Glutamatergic neuron (in vitro differentiated cells): ENCODE results near the gene MAP2K6. TPM values are rescaled to one million over a fixed set of nuclear protein-coding genes. Genes with fewer than 3 reads are reported as not detected.

Experiments used
- DNase-seq: peaks from one replicate; pipeline ENCODE4 v3.0.0; 2022
- H3K27ac Mint-ChIP-seq: one replicate; pipeline ENCODE4 v1.8.0; 2020; ENCODE audit warnings: mild to moderate bottlenecking, mixed read lengths, inconsistent platforms; ENCODE audit not compliant: unreplicated experiment
- H3K27me3 Mint-ChIP-seq: one replicate; pipeline ENCODE4 v1.8.0; 2020; ENCODE audit warnings: mild to moderate bottlenecking, moderate library complexity, mixed read lengths, inconsistent platforms; ENCODE audit not compliant: unreplicated experiment
- H3K36me3 Mint-ChIP-seq: one replicate; pipeline ENCODE4 v1.8.0; 2020; ENCODE audit warnings: mild to moderate bottlenecking, mixed read lengths, inconsistent platforms; ENCODE audit not compliant: unreplicated experiment
- H3K4me1 Mint-ChIP-seq: one replicate; pipeline ENCODE4 v1.8.0; 2020; ENCODE audit warnings: mild to moderate bottlenecking, low read depth, mixed read lengths, inconsistent platforms; ENCODE audit not compliant: unreplicated experiment
- H3K4me3 Mint-ChIP-seq: one replicate; pipeline ENCODE4 v1.8.0; 2020; ENCODE audit warnings: mild to moderate bottlenecking, mixed read lengths, inconsistent platforms; ENCODE audit not compliant: unreplicated experiment
- H3K9me3 Mint-ChIP-seq: one replicate; pipeline ENCODE4 v1.8.0; 2020; ENCODE audit warnings: mild to moderate bottlenecking, moderate library complexity, mixed read lengths, inconsistent platforms; ENCODE audit not compliant: unreplicated experiment
- CTCF ChIP-seq: fragments of 200-600 bp; sonication (generic); IDR thresholded peaks from one replicate; pipeline ENCODE4 v1.5.0; 2021; ENCODE audit not compliant: partially characterized antibody, unreplicated experiment
- total RNA-seq: library from RNA; stranded (reverse); fragmentation: NEBNext Ultra II Directional; extraction: Animal tissue kit (Norgen Biotek cat#: 25700); gene quantifications from one replicate; pipeline ENCODE4 v1.2.1, GENCODE V29; 2021; ENCODE audit not compliant: unreplicated experiment

MAP2K6 gene
- total RNA-seq, 1 donor from 2014 or later = 28.3 TPM

GRCh38 chr17:69480245-69480644, 65.7 kb downstream of the MAP2K6 start:
- H3K4me3 Mint-ChIP-seq = no peak overlapping the region
- H3K36me3 Mint-ChIP-seq = no peaks in the 10 kb centered on the region
- TF ChIP-seq CTCF = no peak
- H3K27me3 Mint-ChIP-seq = peaks cover 2% of the 10 kb centered on the region
- H3K27ac Mint-ChIP-seq = no peak overlapping the region
- peaks cover 28% of the 10 kb centered on the region for H3K4me1 Mint-ChIP-seq
- no peak for DNase-seq
- H3K9me3 Mint-ChIP-seq = peaks cover 3% of the 10 kb centered on the region

DNA sequence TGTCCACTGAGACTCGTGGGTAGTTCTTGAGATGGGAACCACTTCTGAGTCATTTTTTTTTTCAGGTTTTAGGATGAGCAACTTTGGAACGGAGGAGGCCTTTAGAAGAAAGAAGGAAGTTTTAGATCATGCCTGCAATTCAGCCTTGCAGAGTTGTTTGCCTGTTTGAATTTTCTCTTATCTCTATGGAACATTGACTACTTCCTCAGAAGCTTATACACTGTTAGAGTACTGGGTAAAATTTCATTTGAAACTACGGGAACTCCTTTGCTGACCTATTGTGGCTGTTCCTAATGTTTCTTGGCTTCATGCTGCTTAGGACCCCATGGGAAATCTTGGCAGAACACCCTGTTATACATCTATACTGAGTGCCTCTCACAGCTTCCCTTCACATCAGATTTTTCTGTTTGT, 70.8 kb downstream of the MAP2K6 start:
- no peaks in the 10 kb centered on the region for H3K27me3 Mint-ChIP-seq
- H3K4me1 Mint-ChIP-seq = peaks cover 1% of the 10 kb centered on the region
- no peak overlapping the region for H3K27ac Mint-ChIP-seq
- no peak for TF ChIP-seq CTCF
- no peak overlapping the region for H3K4me3 Mint-ChIP-seq
- no peak for DNase-seq
- H3K36me3 Mint-ChIP-seq = no peaks in the 10 kb centered on the region
- H3K9me3 Mint-ChIP-seq = no peaks in the 10 kb centered on the region

GRCh38 chr17:69485901-69486643, 71.6 kb downstream of the MAP2K6 start:
- DNase-seq = no peak
- Mint-ChIP-seq H3K36me3 (no peaks in the 10 kb centered on the region), H3K4me1 (no peaks in the 10 kb centered on the region), H3K9me3 (no peaks in the 10 kb centered on the region), H3K27me3 (no peaks in the 10 kb centered on the region), H3K4me3 (no peak overlapping the region), H3K27ac (no peak overlapping the region)
- no peak for TF ChIP-seq CTCF

- Mint-ChIP-seq H3K27ac (no peak overlapping the region), H3K9me3 (no peaks in the 10 kb centered on the region), H3K4me1 (no peaks in the 10 kb centered on the region), H3K27me3 (no peaks in the 10 kb centered on the region), H3K4me3 (no peak overlapping the region), H3K36me3 (no peaks in the 10 kb centered on the region)
- DNase-seq = no peak
- TF ChIP-seq CTCF = no peak
Measured at GRCh38 chr17:69486779-69487637, 72.5 kb downstream of the MAP2K6 start.

DNA sequence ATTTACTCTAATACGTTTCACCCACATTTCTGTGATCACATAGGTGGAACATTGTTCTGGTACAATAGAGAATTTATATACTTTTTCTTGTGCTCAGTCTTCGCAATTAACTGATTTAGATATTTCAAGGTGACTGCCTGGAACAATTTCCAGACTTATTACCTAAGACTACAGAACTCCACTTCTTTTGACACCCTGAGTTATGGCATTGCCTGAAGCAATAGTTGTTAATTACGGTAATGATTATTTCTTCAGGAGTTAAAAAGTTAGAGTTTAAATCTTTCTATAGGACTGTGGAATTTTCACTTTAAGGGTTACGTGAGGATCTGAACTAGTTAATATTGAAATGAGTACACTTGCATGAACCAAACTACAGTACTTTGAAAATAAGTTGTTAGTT, 74.8 kb downstream of the MAP2K6 start:
- Mint-ChIP-seq H3K27ac (no peak overlapping the region), H3K4me1 (peaks cover 5% of the 10 kb centered on the region), H3K9me3 (no peaks in the 10 kb centered on the region), H3K27me3 (peaks cover 2% of the 10 kb centered on the region), H3K36me3 (no peaks in the 10 kb centered on the region), H3K4me3 (no peak overlapping the region)
- no peak for DNase-seq
- no peak for TF ChIP-seq CTCF
